Activated CD8-positive, alpha-beta memory T cell treated with anti-CD3 and anti-CD28 coated beads for 1 hour (primary cell): ENCODE data around the gene CDH22.

ENCODE experiments used
- DNase-seq, 2 donors: peaks; one replicate each; pipeline ENCODE4 v3.0.0-alpha.2; 2020; ENCODE audit warnings: low read depth in 1 of 2; ENCODE audit errors: extremely low read depth in 1 of 2

CDH22 gene

GRCh38 chr20:46303176-46303956 lies 4.9 kb downstream of the CDH22 start:
- no peak for DNase-seq

GRCh38 chr20:46302106-46302505 lies 6.2 kb downstream of the CDH22 start:
- DNase-seq = no peak

DNA sequence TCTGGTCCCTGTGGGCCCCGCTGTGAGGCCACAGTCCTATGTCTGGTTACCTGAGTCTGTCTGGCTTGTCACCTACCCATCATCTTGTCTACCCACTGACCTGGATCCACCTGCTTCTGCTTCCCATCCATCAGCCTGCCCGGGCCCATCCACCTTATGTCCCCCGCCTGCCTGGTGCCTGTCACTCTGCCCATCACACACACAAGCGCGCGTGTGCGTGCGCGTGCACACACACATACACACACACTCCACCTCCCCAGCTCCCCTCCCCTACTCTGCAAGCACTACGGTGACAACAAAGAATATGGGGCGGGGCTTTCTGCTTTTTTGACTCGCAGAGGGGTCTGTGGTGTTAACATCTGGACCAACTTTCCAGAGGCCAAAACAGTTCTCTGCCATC lies 8.0 kb downstream of the CDH22 start:
- no peak for DNase-seq

DNA sequence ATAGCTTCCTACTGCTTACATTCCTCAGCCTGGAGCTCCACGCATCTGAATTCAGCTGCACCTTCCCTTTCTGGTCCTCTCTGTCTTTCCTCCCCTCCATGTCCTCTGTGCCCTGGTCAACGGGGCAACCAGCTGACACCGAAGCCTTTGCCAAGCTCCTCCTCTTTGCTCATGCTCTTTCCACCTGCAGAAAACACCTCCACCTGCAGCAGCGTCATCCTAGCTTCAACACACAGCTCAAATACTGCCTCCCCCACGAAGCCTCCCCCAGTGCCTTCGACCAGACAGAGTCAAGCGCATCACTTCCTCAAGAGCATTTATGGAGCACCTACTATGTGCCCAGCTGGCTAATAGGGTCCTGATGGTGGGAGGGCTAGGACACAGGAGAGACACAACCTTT lies 9.2 kb downstream of the CDH22 start:
- no peak for DNase-seq

DNA sequence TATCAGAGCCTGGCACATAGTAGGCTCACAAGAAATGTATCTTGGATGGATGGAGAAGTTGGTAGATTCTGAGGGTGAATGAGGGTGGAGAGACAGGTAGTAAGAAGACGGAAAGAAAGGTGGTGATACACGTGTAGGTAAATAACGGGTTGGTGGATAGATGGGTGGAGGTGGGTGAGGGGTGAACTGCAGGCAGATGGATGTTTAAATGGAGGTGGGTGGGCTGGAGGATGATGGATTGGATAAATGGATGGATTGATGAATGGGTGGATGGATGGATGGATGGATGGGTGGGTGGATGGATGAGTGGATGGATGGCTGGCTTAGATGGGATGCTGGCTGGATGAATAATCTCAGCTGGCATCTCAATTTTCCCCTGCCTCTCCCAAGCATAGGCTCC lies 9.9 kb downstream of the CDH22 start:
- DNase-seq = no peak

GRCh38 chr20:46296526-46297250 lies 11.6 kb downstream of the CDH22 start:
- no peak for DNase-seq

- DNase-seq = no peak
These were observed 15.2 kb downstream of the CDH22 start for GRCh38 chr20:46293084-46293483.

- DNase-seq = no peak
These were observed 16.9 kb downstream of the CDH22 start for GRCh38 chr20:46291401-46291800.

- DNase-seq = no peak
These were observed 18.9 kb downstream of the CDH22 start for GRCh38 chr20:46289432-46289831.

GRCh38 chr20:46286977-46287376 lies 21.3 kb downstream of the CDH22 start:
- DNase-seq = no peak

DNA sequence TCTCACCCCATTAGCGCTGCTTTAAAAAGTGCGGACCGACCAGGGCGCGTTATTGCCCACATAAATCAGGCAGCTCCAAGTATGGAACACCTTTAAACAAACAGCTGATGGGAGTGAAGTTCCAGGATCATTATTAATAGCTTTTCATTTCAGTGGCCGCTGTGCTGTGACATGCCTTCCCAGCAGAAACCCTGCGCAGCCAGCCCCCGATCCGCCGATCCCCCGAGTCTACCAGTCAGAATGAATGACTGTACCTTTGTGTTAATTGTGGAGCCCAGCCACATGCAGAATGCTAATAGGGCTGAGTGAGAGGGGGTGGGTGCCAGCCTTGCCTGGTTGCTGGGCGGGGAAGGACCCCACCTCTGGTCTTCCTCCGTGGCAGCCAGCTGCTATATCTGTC lies 21.9 kb downstream of the CDH22 start:
- DNase-seq = no peak

GRCh38 chr20:46285740-46286139 lies 22.6 kb downstream of the CDH22 start:
- no peak for DNase-seq

GRCh38 chr20:46285072-46285471 lies 23.2 kb downstream of the CDH22 start:
- no peak for DNase-seq

- DNase-seq = no peak
These were observed 24.3 kb downstream of the CDH22 start for GRCh38 chr20:46284040-46284427.

GRCh38 chr20:46283426-46284039 lies 24.8 kb downstream of the CDH22 start:
- no peak for DNase-seq

DNA sequence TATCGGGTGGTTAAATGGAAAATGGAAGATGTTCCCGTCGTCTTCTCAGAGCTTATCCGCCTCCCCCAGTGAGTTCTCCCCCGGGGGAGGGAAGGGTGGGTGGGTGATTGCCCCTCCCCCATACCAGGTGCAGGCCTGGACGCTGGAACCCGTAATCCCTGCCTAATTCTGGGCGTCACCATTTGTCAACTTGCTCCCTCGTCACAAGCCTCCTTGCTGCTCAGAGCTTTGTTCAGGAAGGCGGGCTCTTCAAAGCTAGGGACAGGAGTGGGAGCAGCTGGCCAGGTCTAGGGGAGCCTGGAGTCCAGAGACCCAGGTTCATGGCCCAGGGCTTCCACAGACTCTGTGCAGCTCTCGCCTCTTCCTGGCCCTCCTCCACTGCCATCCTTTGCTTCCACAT lies 25.6 kb downstream of the CDH22 start:
- DNase-seq = no peak

GRCh38 chr20:46279103-46279502 lies 29.2 kb downstream of the CDH22 start:
- no peak for DNase-seq

GRCh38 chr20:46277602-46278001 lies 30.7 kb downstream of the CDH22 start:
- DNase-seq = no peak

DNA sequence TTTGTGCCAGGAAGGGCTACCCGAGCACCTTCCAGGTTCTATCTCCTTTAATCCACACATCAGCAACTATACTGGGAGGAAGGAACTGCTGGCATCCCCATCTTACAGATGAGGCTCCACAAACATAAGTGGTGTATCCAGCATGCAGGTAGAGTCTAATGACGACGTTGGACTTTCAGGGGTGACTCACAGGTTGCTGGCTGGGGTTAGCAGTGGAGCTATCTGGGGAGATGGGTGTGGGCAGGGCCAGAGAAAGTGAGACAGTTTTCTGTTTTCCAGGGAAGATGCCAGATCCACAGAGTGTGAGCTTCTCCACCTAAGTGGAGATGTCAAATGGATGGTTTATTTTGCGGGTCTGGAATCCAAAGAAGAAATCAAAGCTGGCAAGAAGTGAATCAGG lies 31.8 kb downstream of the CDH22 start:
- DNase-seq = no peak

GRCh38 chr20:46275091-46275490 lies 33.2 kb downstream of the CDH22 start:
- no peak for DNase-seq

DNA sequence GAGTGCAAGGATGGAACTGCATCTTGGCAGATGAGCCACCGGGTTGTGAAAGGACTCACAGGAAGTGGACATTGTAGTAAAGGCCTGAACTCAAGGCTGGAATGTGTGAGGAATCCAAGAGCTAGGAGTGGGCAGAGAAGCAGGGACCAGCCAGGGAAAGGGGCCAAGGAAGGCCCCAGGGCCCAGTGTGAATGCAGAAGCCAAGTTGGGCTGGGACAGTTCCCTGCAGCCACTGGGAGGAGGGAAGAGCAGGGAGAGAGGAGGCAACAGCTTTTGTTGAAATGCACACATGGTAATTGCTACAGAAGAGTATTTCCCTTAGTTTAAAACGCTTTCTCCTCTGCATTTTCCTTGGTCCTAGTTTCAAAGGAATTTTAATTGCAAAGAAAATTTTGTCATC lies 34.6 kb downstream of the CDH22 start:
- DNase-seq = no peak
